ENCODE measurements around the gene MGAT4D. TPM values are rescaled to one million over a fixed set of nuclear protein-coding genes. Genes with fewer than 3 reads are reported as not detected.

The MGAT4D gene
- total RNA-seq, 1 experiment from 2014 or later = not detected

DNA sequence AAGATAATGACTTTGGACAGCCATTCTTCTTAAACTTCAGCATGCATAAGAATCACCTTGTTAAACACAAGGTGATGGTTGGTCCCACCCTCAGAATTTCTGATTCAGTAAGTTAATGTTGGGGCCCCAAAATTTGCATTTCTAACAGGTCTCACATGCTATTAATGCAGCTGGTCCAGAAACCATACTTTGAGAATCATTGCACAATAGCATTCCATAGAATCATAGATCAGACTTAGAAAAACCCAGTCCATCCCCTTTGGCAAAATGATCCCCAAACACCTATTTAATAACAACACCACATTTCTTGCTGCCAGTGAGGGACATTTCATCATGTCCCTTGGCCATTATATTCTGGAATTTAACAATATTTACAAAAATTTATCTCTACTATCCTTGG lies 6.2 kb upstream of the MGAT4D start:
- Histone ChIP-seq H3K4me2 (no peak overlapping the region), H3K27ac (no peak overlapping the region), H2AFZ (no peak overlapping the region), H3K27me3 (ENCODE audit: insufficient read depth, low read depth) (no peaks in the 10 kb centered on the region), H3K9me3 (ENCODE audit: insufficient read depth, low read depth) (no peaks in the 10 kb centered on the region), H3F3A (ENCODE audit: insufficient read depth, low read depth) (no peaks in the 10 kb centered on the region), H3K9me2 (ENCODE audit: insufficient read depth) (no peaks in the 10 kb centered on the region), H3K36me3 (ENCODE audit: low read depth) (no peaks in the 10 kb centered on the region), H3K4me3 (no peak overlapping the region), H4K20me1 (ENCODE audit: insufficient read depth) (no peaks in the 10 kb centered on the region), H3K79me2 (ENCODE audit: low read depth) (no peaks in the 10 kb centered on the region), H3K4me1 (replicated peaks; ENCODE audit: insufficient read depth) (no peaks in the 10 kb centered on the region)
- TF ChIP-seq, protein P1, sequence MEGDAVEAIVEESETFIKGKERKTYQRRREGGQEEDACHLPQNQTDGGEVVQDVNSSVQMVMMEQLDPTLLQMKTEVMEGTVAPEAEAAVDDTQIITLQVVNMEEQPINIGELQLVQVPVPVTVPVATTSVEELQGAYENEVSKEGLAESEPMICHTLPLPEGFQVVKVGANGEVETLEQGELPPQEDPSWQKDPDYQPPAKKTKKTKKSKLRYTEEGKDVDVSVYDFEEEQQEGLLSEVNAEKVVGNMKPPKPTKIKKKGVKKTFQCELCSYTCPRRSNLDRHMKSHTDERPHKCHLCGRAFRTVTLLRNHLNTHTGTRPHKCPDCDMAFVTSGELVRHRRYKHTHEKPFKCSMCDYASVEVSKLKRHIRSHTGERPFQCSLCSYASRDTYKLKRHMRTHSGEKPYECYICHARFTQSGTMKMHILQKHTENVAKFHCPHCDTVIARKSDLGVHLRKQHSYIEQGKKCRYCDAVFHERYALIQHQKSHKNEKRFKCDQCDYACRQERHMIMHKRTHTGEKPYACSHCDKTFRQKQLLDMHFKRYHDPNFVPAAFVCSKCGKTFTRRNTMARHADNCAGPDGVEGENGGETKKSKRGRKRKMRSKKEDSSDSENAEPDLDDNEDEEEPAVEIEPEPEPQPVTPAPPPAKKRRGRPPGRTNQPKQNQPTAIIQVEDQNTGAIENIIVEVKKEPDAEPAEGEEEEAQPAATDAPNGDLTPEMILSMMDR (conservative IDR thresholded peaks at IDR 0.05) = no peak
- TF ChIP-seq EZH2 (IDR thresholded peaks at IDR 0.05; ENCODE audit: low read depth) = no peak
- no TSS peak for BruUV-seq (replicated peaks)
- ChIA-PET CTCF (interaction anchor here (0.6 kb wide), 1 partner anchor 38 kb away, joined by 4 read pairs; no protein-coding TSS in a partner anchor), POLR2A (ENCODE audit: unreplicated experiment) (no interaction called here)
- DNase-seq = no peak
- intact Hi-C loops (cut with micrococcal nuclease; ENCODE audit: unreplicated experiment) = no loop called here

DNA sequence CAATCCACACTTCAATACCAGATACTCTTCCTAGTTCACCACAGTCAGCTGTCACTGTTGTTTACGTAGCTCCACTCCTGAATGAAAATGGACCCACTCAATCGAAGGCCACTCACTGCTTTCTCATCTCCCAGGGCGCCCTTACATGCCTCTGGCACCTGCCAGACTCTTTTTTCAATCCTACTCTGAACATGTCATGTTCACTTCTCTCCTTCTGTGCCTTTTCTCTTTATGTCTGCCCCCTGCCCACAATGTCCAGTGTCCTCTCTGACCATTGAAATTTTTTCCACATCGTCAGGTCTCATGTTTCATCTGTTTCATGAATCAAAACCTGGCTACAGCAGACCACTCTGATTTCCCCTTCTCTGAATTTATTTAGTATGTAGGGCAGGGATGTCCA lies 1.3 kb upstream of the MGAT4D start:
- H3K36me3 ChIP-seq (ENCODE audit: low read depth) = no peaks in the 10 kb centered on the region
- no peaks in the 10 kb centered on the region for H3K9me3 ChIP-seq (ENCODE audit: insufficient read depth, low read depth)
- H3K27me3 ChIP-seq (ENCODE audit: insufficient read depth, low read depth) = no peaks in the 10 kb centered on the region
- no peak overlapping the region for H3K4me3 ChIP-seq
- no peaks in the 10 kb centered on the region for H4K20me1 ChIP-seq (ENCODE audit: insufficient read depth)
- no peaks in the 10 kb centered on the region for H3K79me2 ChIP-seq (ENCODE audit: low read depth)
- no peaks in the 10 kb centered on the region for H3K9me2 ChIP-seq (ENCODE audit: insufficient read depth)
- BruUV-seq (replicated peaks) = no TSS peak
- DNase-seq = no peak
- intact Hi-C loops (cut with micrococcal nuclease; ENCODE audit: unreplicated experiment) = no loop called here
- no peak overlapping the region for H2AFZ ChIP-seq
- H3K27ac ChIP-seq = no peak overlapping the region
- H3K4me2 ChIP-seq = no peak overlapping the region
- ChIA-PET CTCF (no interaction called here), POLR2A (ENCODE audit: unreplicated experiment) (no interaction called here)
- H3K4me1 ChIP-seq (replicated peaks; ENCODE audit: insufficient read depth) = no peaks in the 10 kb centered on the region
- no peak for TF ChIP-seq EZH2 (IDR thresholded peaks at IDR 0.05; ENCODE audit: low read depth)
- TF ChIP-seq, protein P1 (conservative IDR thresholded peaks at IDR 0.05) = no peak
- H3F3A ChIP-seq (ENCODE audit: insufficient read depth, low read depth) = no peaks in the 10 kb centered on the region

DNA sequence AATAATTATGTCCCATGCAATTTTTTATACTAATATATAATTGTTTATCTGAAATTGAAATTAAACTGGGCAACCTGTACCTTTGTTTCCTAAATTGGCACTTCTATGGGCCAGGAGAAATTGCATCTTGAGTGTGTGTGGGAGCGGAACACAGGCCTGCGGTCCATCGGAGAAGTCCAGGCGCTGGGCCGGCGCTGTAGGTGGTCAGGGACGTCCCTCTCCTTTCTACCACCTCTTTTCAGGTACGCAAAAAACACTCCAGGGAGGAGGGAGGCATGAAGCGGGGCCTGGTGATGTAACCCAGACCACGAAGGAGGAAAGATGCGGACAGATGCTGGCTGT lies 717 bp downstream of the MGAT4D start:
- Histone ChIP-seq H3K4me2 (no peak overlapping the region), H3K79me2 (ENCODE audit: low read depth) (no peaks in the 10 kb centered on the region), H3F3A (ENCODE audit: insufficient read depth, low read depth) (no peaks in the 10 kb centered on the region), H3K36me3 (ENCODE audit: low read depth) (no peaks in the 10 kb centered on the region), H3K4me3 (no peak overlapping the region), H3K9me3 (ENCODE audit: insufficient read depth, low read depth) (no peaks in the 10 kb centered on the region), H3K9me2 (ENCODE audit: insufficient read depth) (no peaks in the 10 kb centered on the region), H4K20me1 (ENCODE audit: insufficient read depth) (no peaks in the 10 kb centered on the region), H3K27me3 (ENCODE audit: insufficient read depth, low read depth) (no peaks in the 10 kb centered on the region), H2AFZ (no peak overlapping the region), H3K27ac (no peak overlapping the region), H3K4me1 (replicated peaks; ENCODE audit: insufficient read depth) (no peaks in the 10 kb centered on the region)
- no TSS peak for BruUV-seq (replicated peaks)
- ChIA-PET CTCF (no interaction called here), POLR2A (ENCODE audit: unreplicated experiment) (no interaction called here)
- intact Hi-C loops (cut with micrococcal nuclease; ENCODE audit: unreplicated experiment) = no loop called here
- no peak for DNase-seq
- TF ChIP-seq, protein P1 (conservative IDR thresholded peaks at IDR 0.05) = no peak
- no peak for TF ChIP-seq EZH2 (IDR thresholded peaks at IDR 0.05; ENCODE audit: low read depth)

Measured in PC-9 (cell line).